Measurements from ENCODE around the gene WDFY3.

GRCh38 chr4:84892950-84893349 lies 73.5 kb downstream of the WDFY3 start:
- TF ChIP-seq CTCF (IDR thresholded peaks at IDR 0.05) (no peak), POLR2AphosphoS5 (IDR thresholded peaks at IDR 0.05) (no peak)

Measured in stomach (tissue), 4 donors.